NCI-H226 (cell line): ENCODE results near the gene MAVS.
"Not testable (repeated sequence)": the region's sequence is repeated elsewhere in the genome, so short reads cannot be mapped to it uniquely, and the experiment has no call there.

Experiments used
- DNase-seq: peaks from one replicate; pipeline ENCODE4 v3.0.0-alpha.2; 2015

Gene MAVS

GRCh38 chr20:3857405-3857804 lies 10.8 kb downstream of the MAVS start:
- DNase-seq = no peak

DNA sequence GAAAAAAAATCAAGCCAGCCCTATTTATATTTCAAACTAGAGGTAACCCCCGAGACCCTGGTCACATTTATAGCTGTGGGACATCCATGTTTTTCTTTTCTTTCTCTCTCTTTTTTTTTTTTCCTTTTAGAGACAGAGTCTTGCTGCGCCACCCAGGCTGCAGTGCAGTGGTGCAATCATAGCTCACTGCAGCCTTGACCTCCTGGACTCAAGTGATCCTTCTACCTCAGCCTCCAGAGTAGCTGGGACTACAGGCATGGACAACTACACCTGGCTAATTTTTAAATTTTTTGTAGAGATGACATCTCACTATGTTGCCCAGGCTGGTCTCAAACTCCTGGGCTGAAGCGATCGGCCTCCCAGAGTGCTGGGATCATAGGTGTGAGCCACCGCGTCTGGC lies 12.1 kb downstream of the MAVS start:
- DNase-seq = no peak

GRCh38 chr20:3861191-3861590 lies 14.6 kb downstream of the MAVS start:
- DNase-seq = no peak

GRCh38 chr20:3862333-3862732 lies 15.7 kb downstream of the MAVS start:
- DNase-seq = no peak

DNA sequence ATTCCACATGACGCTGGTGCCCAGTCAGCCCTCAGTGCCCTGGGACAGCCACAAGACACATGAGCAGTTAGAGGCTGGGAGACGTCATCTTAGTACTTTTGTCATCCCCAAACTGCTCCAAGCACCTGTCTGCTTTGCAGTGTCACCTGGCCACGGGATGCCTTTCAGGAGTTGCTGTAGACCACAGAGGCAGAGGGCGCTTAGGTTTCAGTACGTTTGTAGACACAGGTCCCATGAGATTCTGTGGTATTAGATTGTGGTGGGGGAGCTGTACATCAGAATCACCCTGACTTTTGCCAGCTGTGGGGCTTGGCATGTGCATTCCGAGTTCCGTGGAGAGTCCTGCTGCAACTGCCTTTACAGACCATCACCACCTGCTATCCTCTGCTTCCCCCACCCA lies 16.7 kb downstream of the MAVS start:
- no peak for DNase-seq

DNA sequence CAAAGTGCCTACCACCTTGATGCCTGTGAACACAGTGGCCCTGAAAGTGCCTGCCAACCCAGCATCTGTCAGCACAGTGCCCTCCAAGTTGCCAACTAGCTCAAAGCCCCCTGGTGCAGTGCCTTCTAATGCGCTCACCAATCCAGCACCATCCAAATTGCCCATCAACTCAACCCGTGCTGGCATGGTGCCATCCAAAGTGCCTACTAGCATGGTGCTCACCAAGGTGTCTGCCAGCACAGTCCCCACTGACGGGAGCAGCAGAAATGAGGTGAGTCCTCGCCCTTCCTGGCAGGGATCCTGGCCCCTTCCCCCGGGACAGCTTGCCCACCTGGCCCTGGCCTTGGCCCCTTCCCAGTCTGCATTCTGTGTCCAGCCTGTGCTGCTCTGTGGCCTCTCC lies 17.9 kb downstream of the MAVS start:
- no peak for DNase-seq

- no peak for DNase-seq
Observed at GRCh38 chr20:3865152-3865886, 18.7 kb downstream of the MAVS start.

DNA sequence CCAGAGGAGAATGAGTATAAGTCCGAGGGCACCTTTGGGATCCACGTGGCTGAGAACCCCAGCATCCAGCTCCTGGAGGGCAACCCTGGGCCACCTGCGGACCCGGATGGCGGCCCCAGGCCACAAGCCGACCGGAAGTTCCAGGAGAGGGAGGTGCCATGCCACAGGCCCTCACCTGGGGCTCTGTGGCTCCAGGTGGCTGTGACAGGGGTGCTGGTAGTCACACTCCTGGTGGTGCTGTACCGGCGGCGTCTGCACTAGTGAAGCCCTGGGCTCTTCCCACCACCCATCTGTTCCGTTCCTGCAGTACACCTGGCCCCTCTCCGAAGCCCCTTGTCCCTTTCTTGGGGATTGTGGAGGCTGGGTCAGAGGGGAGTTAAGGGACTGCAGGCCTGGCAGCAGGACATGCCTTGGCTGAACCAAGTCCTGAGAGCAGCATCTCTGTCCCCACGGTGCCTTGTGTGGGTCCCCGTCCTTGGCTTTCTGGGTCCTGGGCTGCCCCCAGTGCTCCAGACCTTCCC lies 19.3 kb downstream of the MAVS start:
- DNase-seq = no peak

DNA sequence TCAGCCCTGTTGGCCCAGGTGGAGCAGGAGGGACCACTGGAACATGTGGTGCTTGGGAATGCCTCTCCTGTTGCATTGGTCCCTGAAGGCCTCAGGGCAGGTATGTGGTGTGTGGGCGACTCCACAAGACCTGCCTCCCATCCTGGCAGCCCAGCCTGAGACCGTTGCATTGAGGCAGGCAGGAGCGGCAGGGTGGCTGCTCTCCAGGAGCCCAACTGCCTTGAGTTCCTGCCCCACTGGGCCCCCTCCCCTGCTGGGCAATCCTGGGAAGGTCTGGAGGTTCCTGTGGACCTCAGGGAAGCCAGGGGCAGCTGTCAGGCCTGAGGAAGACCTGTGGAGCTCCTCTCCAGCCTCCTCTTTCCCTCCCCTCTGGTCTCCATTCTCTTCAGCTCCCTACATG lies 19.8 kb downstream of the MAVS start:
- no peak for DNase-seq

GRCh38 chr20:3867802-3868201 lies 21.2 kb downstream of the MAVS start:
- no peak for DNase-seq

DNA sequence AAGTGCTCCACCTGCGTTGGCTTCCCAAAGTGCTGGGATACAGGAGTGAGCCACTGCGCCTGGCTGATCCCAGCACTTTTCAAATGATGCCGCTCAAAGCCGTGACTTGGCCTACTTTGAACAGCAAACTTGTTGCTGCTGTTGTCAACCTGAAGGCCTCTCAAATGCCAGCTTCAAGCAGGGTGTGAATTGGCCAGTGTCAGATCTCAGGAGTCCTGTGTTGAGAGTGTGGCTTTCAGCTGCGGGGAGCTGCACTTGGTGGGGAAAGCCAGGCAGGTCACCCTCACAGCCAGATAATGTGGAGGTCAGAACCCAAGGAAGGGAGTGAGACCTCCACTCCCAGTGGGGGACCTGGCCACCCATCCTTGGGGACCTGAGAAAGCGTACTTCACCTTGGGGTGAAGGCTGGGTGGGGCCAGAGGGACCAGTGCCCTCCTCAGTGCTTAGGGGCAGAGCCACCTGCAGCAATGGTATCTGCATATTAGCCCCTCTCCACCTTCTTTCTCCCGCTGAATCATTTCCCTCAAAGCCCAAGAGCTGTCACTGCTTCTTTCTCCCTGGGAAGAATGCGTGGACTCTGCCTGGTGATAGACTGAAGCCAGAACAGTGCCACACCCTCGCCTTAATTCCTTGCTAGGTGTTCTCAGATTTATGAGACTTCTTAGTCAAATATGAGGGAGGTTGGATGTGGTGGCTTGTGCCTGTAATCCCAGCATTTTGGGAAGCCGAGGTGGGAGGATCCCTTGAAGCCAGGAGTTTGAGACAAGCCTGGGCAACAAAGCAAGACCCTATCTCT lies 23.4 kb downstream of the MAVS start:
- no peak for DNase-seq

DNA sequence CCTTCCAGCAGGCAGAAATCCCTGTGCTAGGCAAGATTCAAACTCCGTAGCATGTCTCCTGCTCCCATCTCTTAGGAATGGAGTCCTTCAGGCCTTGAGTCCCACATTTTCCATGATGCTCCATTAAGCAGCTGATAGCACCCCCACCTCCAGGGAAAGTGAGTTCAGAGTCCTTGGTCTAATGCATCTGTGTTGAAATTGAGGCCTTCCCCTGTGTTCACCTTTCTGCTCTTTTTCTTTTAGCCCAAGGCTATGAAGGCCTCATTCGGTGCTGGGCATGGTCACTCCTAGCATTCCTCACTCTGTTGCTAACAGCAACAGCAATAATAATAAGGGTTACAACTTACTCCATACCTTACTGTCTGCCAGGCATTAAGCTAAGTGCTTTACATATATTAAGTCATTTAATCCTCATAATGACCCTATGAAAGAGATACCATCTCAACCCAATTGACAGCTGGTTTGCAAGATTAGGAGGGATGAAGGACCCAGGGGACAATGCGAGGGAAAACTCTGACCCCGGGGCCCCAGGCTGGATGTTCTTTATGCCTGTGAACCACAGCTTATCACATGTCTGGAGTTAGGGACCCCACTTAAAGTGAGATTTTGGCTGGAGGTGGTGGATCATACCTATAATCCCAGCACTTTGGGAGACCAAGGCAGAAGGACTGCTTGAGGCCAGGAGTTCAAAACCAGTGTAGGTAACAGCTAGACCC lies 25.1 kb downstream of the MAVS start:
- DNase-seq = peak; percentile 63

DNA sequence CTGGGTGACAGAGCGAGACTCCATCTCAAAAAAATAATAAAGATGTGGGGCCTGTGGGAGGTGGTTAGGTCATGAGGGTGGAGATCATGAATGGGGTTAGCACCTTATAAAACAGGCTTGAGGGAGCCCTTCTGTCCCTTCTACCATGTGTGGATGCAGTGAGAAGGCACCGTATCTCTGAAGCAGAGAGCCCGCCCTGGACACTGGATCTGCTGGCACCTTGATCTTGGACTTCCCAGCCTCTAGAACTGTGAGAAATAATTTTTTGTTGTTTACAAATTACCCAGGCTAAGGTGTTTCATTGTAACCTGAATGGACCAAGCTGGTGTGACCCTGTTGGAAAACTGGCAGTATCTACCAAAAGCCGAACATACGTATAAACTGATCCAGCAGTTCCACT lies 26.9 kb downstream of the MAVS start:
- DNase-seq = no peak

DNA sequence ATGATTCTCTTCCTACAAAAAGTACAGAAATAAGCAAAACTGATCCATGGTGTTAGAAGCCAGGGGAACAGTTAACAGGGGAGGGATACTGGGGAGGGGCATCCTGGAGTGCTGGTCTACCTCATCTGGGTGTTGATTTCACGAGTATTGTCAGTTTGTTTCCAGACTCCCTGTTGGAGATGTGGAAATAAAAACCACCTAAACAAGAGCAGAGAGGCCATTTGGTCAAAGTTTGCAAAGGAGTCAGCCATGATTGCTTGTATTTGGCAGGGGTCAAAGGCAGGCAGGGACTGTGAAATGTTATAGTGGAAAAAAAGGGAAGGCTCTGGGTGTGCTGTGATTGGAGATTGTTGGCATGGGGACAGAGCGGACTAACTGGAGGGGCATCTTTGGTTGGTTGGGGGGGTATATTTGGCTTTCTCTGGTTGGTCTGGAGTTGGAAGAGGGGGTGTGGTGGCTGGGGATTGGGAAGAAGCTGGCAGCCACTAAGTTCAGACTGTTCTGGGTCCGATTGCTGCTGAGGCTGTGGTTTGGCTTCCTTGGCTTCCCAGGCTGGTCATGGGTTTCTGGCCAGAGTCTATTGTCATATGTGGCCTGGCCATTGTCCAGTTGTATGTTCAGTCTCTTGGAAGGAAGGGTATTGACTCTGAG lies 27.7 kb downstream of the MAVS start:
- no peak for DNase-seq

- DNase-seq = no peak
Observed at GRCh38 chr20:3875378-3875974, 28.8 kb downstream of the MAVS start.

DNA sequence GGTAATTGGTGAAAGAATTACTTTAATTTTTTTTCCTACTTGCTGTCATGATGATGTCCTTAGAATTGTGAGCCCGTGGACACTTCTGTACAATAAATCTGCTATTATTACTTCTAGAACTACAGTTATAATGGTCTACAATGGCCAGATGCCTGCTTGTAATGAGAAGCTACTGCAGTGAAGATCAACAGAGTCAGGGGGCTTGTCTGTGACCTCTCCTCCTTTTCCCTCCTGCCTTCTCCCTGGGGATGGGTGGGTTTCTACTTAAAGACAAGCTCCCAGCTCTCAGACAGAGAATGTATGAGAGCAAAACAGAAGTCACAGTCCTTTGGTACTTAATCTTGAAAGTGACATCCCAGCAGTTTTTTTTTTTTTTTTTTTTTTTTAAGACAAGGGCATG lies 29.4 kb downstream of the MAVS start:
- DNase-seq = no peak

GRCh38 chr20:3876676-3877075 lies 30.0 kb downstream of the MAVS start:
- DNase-seq = no peak

DNA sequence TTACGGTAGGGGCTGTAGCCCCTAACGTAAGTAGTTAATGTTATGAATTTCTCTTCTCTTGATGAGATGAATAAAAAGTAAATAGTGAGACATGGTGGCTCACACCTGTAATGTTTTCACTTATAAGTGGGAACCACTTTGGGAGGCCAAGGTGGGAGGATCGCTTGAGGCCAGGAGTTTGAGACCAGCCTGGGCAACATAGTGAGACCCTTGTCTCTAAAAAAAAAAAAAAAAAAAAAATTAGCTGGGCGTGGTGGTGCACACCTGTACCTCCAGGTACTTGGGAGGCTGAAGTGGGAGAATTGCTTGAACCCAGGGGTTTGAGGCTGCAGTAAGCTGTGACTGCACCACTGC lies 32.3 kb downstream of the MAVS start:
- not testable (repeated sequence) for DNase-seq

- DNase-seq = no peak
Observed at GRCh38 chr20:3885715-3886114, 39.1 kb downstream of the MAVS start.

- no peak for DNase-seq
Observed at GRCh38 chr20:3887876-3888620, 41.4 kb downstream of the MAVS start.

- DNase-seq = peak; percentile 94
Observed at GRCh38 chr20:3888622-3889488, 42.2 kb downstream of the MAVS start, which contains the start of gene PANK2. Gene PANK2, plus strand, starts transcription at chr20:3889387.
